HepG2 (cell line): ENCODE data around the gene MYH9. TPM values are rescaled to one million over a fixed set of nuclear protein-coding genes. Genes with fewer than 3 reads are reported as not detected.

Experiments used
- ARHGAP35 ChIP-seq: sonication (generic); formaldehyde crosslinking; IDR thresholded peaks from 2 replicates; pipeline ENCODE4 v1.9.0; 2022; ENCODE audit warnings: mild to moderate bottlenecking, inconsistent platforms, moderate library complexity, missing genetic modification reagents, borderline replicate concordance
- BCL6 ChIP-seq: IDR thresholded peaks from 2 replicates; pipeline ENCODE4 v1.6.1; 2016; ENCODE audit warnings: missing genetic modification reagents, missing compliant biosample characterization
- CEBPB ChIP-seq: IDR thresholded peaks from 2 replicates; pipeline ENCODE4 v1.6.1; 2011; ENCODE audit warnings: low read depth, low read length, improper control_type of control experiment, borderline replicate concordance
- HMGXB3 ChIP-seq: sonication (generic); formaldehyde crosslinking; IDR thresholded peaks from 2 replicates; pipeline ENCODE4 v1.4.0; 2020; ENCODE audit warnings: missing genetic modification reagents, borderline replicate concordance
- HNRNPK ChIP-seq: fragments of 200-400 bp; formaldehyde crosslinking; IDR thresholded peaks from 2 replicates; pipeline ENCODE4 v1.6.1; 2018; ENCODE audit warnings: low read length, low read depth, moderate library complexity, mild to moderate bottlenecking; ENCODE audit not compliant: poor library complexity, severe bottlenecking
- MEIS2 ChIP-seq: sonication (generic); formaldehyde crosslinking; IDR thresholded peaks from 2 replicates; pipeline ENCODE4 v1.9.0; 2021; ENCODE audit warnings: mild to moderate bottlenecking, missing genetic modification reagents
- MIXL1 ChIP-seq: IDR thresholded peaks from 2 replicates; pipeline ENCODE4 v1.6.1; 2016
- NFRKB ChIP-seq: fragments of 450-650 bp; IDR thresholded peaks from 2 replicates; pipeline ENCODE4 v1.6.1; 2017
- PPARG ChIP-seq: conservative IDR thresholded peaks from 2 replicates; pipeline ENCODE4 v1.6.1; 2016; ENCODE audit warnings: missing biosample characterization, missing genetic modification reagents
- SOX5 ChIP-seq: IDR thresholded peaks from 2 replicates; pipeline ENCODE4 v1.6.1; 2016; ENCODE audit warnings: borderline replicate concordance
- TBL1XR1 ChIP-seq: fragments of 150-350 bp; IDR thresholded peaks from 2 replicates; pipeline ENCODE4 v1.6.1; 2014; ENCODE audit warnings: borderline replicate concordance, low read length; ENCODE audit not compliant: partially characterized antibody
- ZMAT3 ChIP-seq: sonication (generic); formaldehyde crosslinking; conservative IDR thresholded peaks from 2 replicates; pipeline ENCODE4 v1.7.0; 2021; ENCODE audit warnings: missing genetic modification reagents
- ZMYM4 ChIP-seq: sonication (generic); formaldehyde crosslinking; IDR thresholded peaks from 2 replicates; pipeline ENCODE4 v1.8.1; 2023; ENCODE audit warnings: mild to moderate bottlenecking, missing genetic modification reagents
- ZNF557 ChIP-seq: sonication (generic); formaldehyde crosslinking; IDR thresholded peaks from 2 replicates; pipeline ENCODE4 v1.4.0; 2020; ENCODE audit warnings: missing genetic modification reagents
- ZNF781 ChIP-seq: sonication (generic); formaldehyde crosslinking; IDR thresholded peaks from 2 replicates; pipeline ENCODE4 v1.5.1; 2020; ENCODE audit warnings: borderline replicate concordance, mild to moderate bottlenecking, missing genetic modification reagents; ENCODE audit errors: not compliant biosample characterization
- polyA plus RNA-seq, 8 experiments: library from polyadenylated mRNA; depleted of rRNA in 3 of 8; stranded (reverse) in 7 of 8; unstranded in 1 of 8; fragments of >200 nt; fragmentation: Illumina TruSeq in 4 of 8; extraction: Trizol in 4 of 8; gene quantifications; 2 replicates each; pipeline versions ENCODE4 v1.2.1 to v1.2.3, GENCODE V29; 2011 to 2016; ENCODE audit warnings: low read depth in 4 of 8, missing spikeins in 1 of 8, mixed read lengths in 1 of 8; ENCODE audit not compliant: insufficient read depth in 1 of 8
- total RNA-seq, 5 experiments: library from RNA; depleted of rRNA; stranded (reverse); fragments of >200 nt; fragmentation: Illumina TruSeq; extraction: Trizol; gene quantifications; 2 replicates each; pipeline ENCODE4 v1.2.3, GENCODE V29; 2016; ENCODE audit warnings: low read depth in 1 of 5
- TF ChIP-seq, protein P1 (sequence below): sonication (generic); formaldehyde crosslinking; IDR thresholded peaks from 2 replicates; pipeline ENCODE4 v1.5.1; 2020; ENCODE audit warnings: mild to moderate bottlenecking, missing genetic modification reagents, moderate library complexity
- TF ChIP-seq, protein P2 (sequence below): sonication (generic); formaldehyde crosslinking; IDR thresholded peaks from 2 replicates; pipeline ENCODE4 v1.4.0; 2020; ENCODE audit warnings: mild to moderate bottlenecking, missing genetic modification reagents
- TF ChIP-seq, protein P3 (sequence below): sonication (generic); formaldehyde crosslinking; IDR thresholded peaks from 2 replicates; pipeline ENCODE4 v1.4.0; 2020; ENCODE audit warnings: mild to moderate bottlenecking, missing genetic modification reagents, borderline replicate concordance

MYH9 gene
- total and polyA plus RNA-seq, 2 of the 13 experiments (the other 11 are each of a cell fraction or from before 2014, with no cell fraction given): 50.7 to 98.5 TPM

- 0 out of 2 replicates have a peak, but pooled peaks have one; percentile 21 for TF ChIP-seq HMGXB3 (CRISPR knock-in tag)
- peak; percentile 21 for TF ChIP-seq HNRNPK
- peak; percentile 62; the same call in 1 of the 2 replicates for TF ChIP-seq SOX5 (CRISPR knock-in tag)
- no peak; the same call in 1 of the 2 replicates for TF ChIP-seq ZMYM4 (CRISPR knock-in tag)
- TF ChIP-seq ZMAT3: 0 out of 2 replicates have a peak, but pooled peaks have one; percentile 33
- TF ChIP-seq TBL1XR1: peak; percentile 36
- peak; percentile 46; the same call in 1 of the 2 replicates for TF ChIP-seq PPARG (CRISPR knock-in tag)
- TF ChIP-seq BCL6 (CRISPR knock-in tag): peak; percentile 90
- TF ChIP-seq ARHGAP35: no peak
- TF ChIP-seq, protein P1, sequence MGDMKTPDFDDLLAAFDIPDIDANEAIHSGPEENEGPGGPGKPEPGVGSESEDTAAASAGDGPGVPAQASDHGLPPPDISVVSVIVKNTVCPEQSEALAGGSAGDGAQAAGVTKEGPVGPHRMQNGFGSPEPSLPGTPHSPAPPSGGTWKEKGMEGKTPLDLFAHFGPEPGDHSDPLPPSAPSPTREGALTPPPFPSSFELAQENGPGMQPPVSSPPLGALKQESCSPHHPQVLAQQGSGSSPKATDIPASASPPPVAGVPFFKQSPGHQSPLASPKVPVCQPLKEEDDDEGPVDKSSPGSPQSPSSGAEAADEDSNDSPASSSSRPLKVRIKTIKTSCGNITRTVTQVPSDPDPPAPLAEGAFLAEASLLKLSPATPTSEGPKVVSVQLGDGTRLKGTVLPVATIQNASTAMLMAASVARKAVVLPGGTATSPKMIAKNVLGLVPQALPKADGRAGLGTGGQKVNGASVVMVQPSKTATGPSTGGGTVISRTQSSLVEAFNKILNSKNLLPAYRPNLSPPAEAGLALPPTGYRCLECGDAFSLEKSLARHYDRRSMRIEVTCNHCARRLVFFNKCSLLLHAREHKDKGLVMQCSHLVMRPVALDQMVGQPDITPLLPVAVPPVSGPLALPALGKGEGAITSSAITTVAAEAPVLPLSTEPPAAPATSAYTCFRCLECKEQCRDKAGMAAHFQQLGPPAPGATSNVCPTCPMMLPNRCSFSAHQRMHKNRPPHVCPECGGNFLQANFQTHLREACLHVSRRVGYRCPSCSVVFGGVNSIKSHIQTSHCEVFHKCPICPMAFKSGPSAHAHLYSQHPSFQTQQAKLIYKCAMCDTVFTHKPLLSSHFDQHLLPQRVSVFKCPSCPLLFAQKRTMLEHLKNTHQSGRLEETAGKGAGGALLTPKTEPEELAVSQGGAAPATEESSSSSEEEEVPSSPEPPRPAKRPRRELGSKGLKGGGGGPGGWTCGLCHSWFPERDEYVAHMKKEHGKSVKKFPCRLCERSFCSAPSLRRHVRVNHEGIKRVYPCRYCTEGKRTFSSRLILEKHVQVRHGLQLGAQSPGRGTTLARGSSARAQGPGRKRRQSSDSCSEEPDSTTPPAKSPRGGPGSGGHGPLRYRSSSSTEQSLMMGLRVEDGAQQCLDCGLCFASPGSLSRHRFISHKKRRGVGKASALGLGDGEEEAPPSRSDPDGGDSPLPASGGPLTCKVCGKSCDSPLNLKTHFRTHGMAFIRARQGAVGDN: no peak
- peak; percentile 84 for TF ChIP-seq MEIS2 (CRISPR knock-in tag)
- TF ChIP-seq, protein P2, sequence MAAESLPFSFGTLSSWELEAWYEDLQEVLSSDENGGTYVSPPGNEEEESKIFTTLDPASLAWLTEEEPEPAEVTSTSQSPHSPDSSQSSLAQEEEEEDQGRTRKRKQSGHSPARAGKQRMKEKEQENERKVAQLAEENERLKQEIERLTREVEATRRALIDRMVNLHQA: no peak
- no peak for TF ChIP-seq NFRKB
- TF ChIP-seq, protein P3, sequence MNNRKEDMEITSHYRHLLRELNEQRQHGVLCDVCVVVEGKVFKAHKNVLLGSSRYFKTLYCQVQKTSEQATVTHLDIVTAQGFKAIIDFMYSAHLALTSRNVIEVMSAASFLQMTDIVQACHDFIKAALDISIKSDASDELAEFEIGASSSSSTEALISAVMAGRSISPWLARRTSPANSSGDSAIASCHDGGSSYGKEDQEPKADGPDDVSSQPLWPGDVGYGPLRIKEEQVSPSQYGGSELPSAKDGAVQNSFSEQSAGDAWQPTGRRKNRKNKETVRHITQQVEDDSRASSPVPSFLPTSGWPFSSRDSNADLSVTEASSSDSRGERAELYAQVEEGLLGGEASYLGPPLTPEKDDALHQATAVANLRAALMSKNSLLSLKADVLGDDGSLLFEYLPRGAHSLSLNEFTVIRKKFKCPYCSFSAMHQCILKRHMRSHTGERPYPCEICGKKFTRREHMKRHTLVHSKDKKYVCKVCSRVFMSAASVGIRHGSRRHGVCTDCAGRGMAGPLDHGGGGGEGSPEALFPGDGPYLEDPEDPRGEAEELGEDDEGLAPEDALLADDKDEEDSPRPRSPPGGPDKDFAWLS (CRISPR knock-in tag): no peak
- TF ChIP-seq ZNF781 (CRISPR knock-in tag): no peak
- TF ChIP-seq CEBPB: peak; percentile 99
- 0 out of 2 replicates have a peak, but pooled peaks have one; percentile 55 for TF ChIP-seq ZNF557 (CRISPR knock-in tag)
- peak; percentile 76; the same call in 1 of the 2 replicates for TF ChIP-seq MIXL1
These were observed 108.5 kb downstream of the MYH9 start (continued) for GRCh38 chr22:36279219-36279666.
